K562 (cell line): ENCODE data around the gene SEPHS2. TPM values are rescaled to one million over a fixed set of nuclear protein-coding genes. Genes with fewer than 3 reads are reported as not detected.

Experiments used
- ARHGAP35 ChIP-seq: fragments of 450-650 bp; IDR thresholded peaks from 2 replicates; pipeline ENCODE4 v1.6.1; 2018; ENCODE audit not compliant: partially characterized antibody
- ARID3A ChIP-seq: IDR thresholded peaks from 2 replicates; pipeline ENCODE4 v1.6.1; 2012; ENCODE audit warnings: low read depth, low read length, improper control_type of control experiment, borderline replicate concordance
- ATF3 ChIP-seq, 2 experiments: fragments of 450-650 bp in 1 of 2; sonication (generic) in 1 of 2; formaldehyde crosslinking in 1 of 2; IDR thresholded peaks in 1 of 2; conservative IDR thresholded peaks in 1 of 2; 2 replicates each; pipeline versions ENCODE4 v1.6.1 to v1.8.1; 2016 to 2023; ENCODE audit warnings: mild to moderate bottlenecking in 2 of 2, moderate library complexity in 2 of 2, inconsistent platforms in 1 of 2, missing genetic modification reagents in 1 of 2
- CHCHD3 ChIP-seq: fragments of 250-450 bp; sonication (Bioruptor Pico); IDR thresholded peaks from 2 replicates; pipeline ENCODE4 v2.1.2; 2022; ENCODE audit warnings: mild to moderate bottlenecking
- CHD2 ChIP-seq: IDR thresholded peaks from 2 replicates; pipeline ENCODE4 v1.6.1; 2011; ENCODE audit warnings: low read depth, low read length
- MNT ChIP-seq, 2 experiments: fragments of 450-650 bp; conservative IDR thresholded peaks; 2 replicates each; pipeline ENCODE4 v1.6.1; 2017; ENCODE audit warnings: mild to moderate bottlenecking in 2 of 2, moderate library complexity in 2 of 2
- MTA1 ChIP-seq: fragments of 450-650 bp; IDR thresholded peaks from 2 replicates; pipeline ENCODE4 v1.6.1; 2017; ENCODE audit warnings: borderline replicate concordance
- NCOA2 ChIP-seq, 2 experiments: fragments of 450-650 bp; IDR thresholded peaks; 2 replicates each; pipeline ENCODE4 v1.6.1; 2018; ENCODE audit warnings: mild to moderate bottlenecking in 2 of 2, moderate library complexity in 1 of 2; ENCODE audit not compliant: partially characterized antibody in 2 of 2
- NR4A1 ChIP-seq, 2 experiments: fragments of 250-450 bp in 1 of 2; fragments of 450-650 bp in 1 of 2; sonication (Bioruptor Pico) in 1 of 2; IDR thresholded peaks; 2 replicates each; pipeline versions ENCODE4 v1.4.0 to v1.6.1; 2016 to 2020; ENCODE audit warnings: mild to moderate bottlenecking in 2 of 2, missing compliant biosample characterization in 1 of 2, missing genetic modification characterization in 1 of 2, moderate library complexity in 1 of 2
- OTX1 ChIP-seq: fragments of 450-650 bp; formaldehyde crosslinking; IDR thresholded peaks from 2 replicates; pipeline ENCODE4 v1.4.0; 2022; ENCODE audit warnings: mild to moderate bottlenecking
- PKNOX1 ChIP-seq: fragments of 450-650 bp; IDR thresholded peaks from 2 replicates; pipeline ENCODE4 v1.6.1; 2016
- SFPQ ChIP-seq: fragments of 200-400 bp; formaldehyde crosslinking; IDR thresholded peaks from 2 replicates; pipeline ENCODE4 v1.6.1; 2017; ENCODE audit warnings: mild to moderate bottlenecking, low read depth, low read length, moderate library complexity
- THRA ChIP-seq: fragments of 450-650 bp; IDR thresholded peaks from 2 replicates; pipeline ENCODE4 v1.6.1; 2017; ENCODE audit warnings: mild to moderate bottlenecking, moderate library complexity
- ZNF347 ChIP-seq: fragments of 450-650 bp; formaldehyde crosslinking; IDR thresholded peaks from 2 replicates; pipeline ENCODE4 v1.4.0; 2020; ENCODE audit warnings: low read depth, mild to moderate bottlenecking, moderate library complexity
- ZNF695 ChIP-seq: fragments of 450-650 bp; formaldehyde crosslinking; IDR thresholded peaks from 2 replicates; pipeline ENCODE4 v1.4.0; 2020; ENCODE audit warnings: mild to moderate bottlenecking, moderate library complexity
- ZNF696 ChIP-seq: fragments of 250-450 bp; sonication (Bioruptor Pico); conservative IDR thresholded peaks from 2 replicates; pipeline ENCODE4 v1.4.0; 2020; ENCODE audit warnings: mild to moderate bottlenecking, moderate library complexity
- ZNF830 ChIP-seq: fragments of 250-450 bp; sonication (Bioruptor Pico); IDR thresholded peaks from 2 replicates; pipeline ENCODE4 v1.5.0; 2021; ENCODE audit warnings: mild to moderate bottlenecking
- polyA plus RNA-seq, 8 experiments: library from polyadenylated mRNA; depleted of rRNA in 4 of 8; stranded (reverse) in 5 of 8; unstranded in 3 of 8; fragments of >200 nt; fragmentation: Nextera tagmentation in 2 of 8; fragmentation: Illumina TruSeq in 1 of 8; extraction: Ambion mirVana in 2 of 8; extraction: Trizol in 1 of 8; gene quantifications; 2 replicates each; pipeline versions ENCODE4 v1.2.1 to v1.2.3, GENCODE V29; 2011 to 2014; ENCODE audit warnings: inconsistent platforms in 1 of 8, missing spikeins in 1 of 8
- total RNA-seq, 7 experiments: library from RNA; depleted of rRNA in 6 of 7; stranded (reverse); fragments of >200 nt in 6 of 7; fragmentation: Illumina TruSeq in 2 of 7; extraction: Trizol in 2 of 7; gene quantifications; 2 replicates each; pipeline versions ENCODE4 v1.2.1 to v1.2.3, GENCODE V29; 2011 to 2021; ENCODE audit warnings: low replicate concordance in 1 of 7

Gene SEPHS2
- total and polyA plus RNA-seq, 9 of the 15 experiments (the other 6 are each of a cell fraction or from before 2014, with no cell fraction given), result 20.9 to 90.6 (median 43.4) TPM

GRCh38 chr16:30407102-30407803, 38.4 kb downstream of the SEPHS2 start, which contains the start of gene ZNF771 (continued):
- TF ChIP-seq ATF3 (IDR thresholded peaks at IDR 0.05) (peak; percentile 55), ATF3 (CRISPR knock-in tag; conservative IDR thresholded peaks at IDR 0.05) (no peak), MNT (conservative IDR thresholded peaks at IDR 0.05) (peak; percentile 99 to 100), ZNF830 (CRISPR knock-in tag) (no peak), NCOA2 (IDR thresholded peaks at IDR 0.05; ENCODE audit: partially characterized antibody in 2 of 2) (no peak), ARHGAP35 (no peak), THRA (no peak), ARID3A (no peak), PKNOX1 (no peak), CHD2 (no peak), SFPQ (no peak), OTX1 (no peak), ZNF695 (CRISPR knock-in tag) (no peak), ZNF347 (no peak), ZNF696 (CRISPR knock-in tag) (no peak), CHCHD3 (CRISPR knock-in tag) (no peak), NR4A1 (CRISPR knock-in tag; IDR thresholded peaks at IDR 0.05) (no peak), NR4A1 (tag; IDR thresholded peaks at IDR 0.05) (no peak), MTA1 (0 out of 2 replicates have a peak, but pooled peaks have one; percentile 36)
